K562 (cell line): ENCODE measurements around the gene THAP9. TPM values are rescaled to one million over a fixed set of nuclear protein-coding genes. Genes with fewer than 3 reads are reported as not detected.

Source experiments
- ATAC-seq: fragments of 200-7000 bp; cut with Tn5 transposase; 3 replicates; pipeline ENCODE4 v1.9.1; 2020; ENCODE audit warnings: moderate library complexity
- BruUV-seq: library from RNA; stranded (reverse); fragments of 400-500 nt; replicated peaks from 2 replicates; lab custom pipeline; 2021; lab: Mats Ljungman, UMichigan
- CTCF ChIA-PET: fragments of 300-600 bp; formaldehyde crosslinking; extraction: SDS; loops from one replicate; lab custom pipeline; 2021; ENCODE audit warnings: low intra/inter-chr PET ratio; lab: Yijun Ruan, JAX
- POLR2A ChIA-PET: fragments of 300-600, 350-650 bp; sonication (Branson Sonifier 250); formaldehyde crosslinking; extraction: SDS; loops from one replicate; lab custom pipeline; 2021; ENCODE audit warnings: antibody characterized with exemption, inconsistent platforms; lab: Yijun Ruan, JAX
- DNase-seq, 4 experiments: peaks; one replicate each; pipeline versions ENCODE4 v3.0.0 to v3.0.0-alpha.2; 2011 to 2018; ENCODE audit warnings: low spot score in 3 of 4, mixed read lengths in 3 of 4; ENCODE audit errors: extremely low read depth in 1 of 4
- FAIRE-seq: peaks from 2 replicates; lab custom pipeline; 2011; peaks lifted over from hg19 to GRCh38; lab: Jason Lieb, UNC
- H2AFZ ChIP-seq: 2 replicates; pipeline ENCODE4 v1.6.0; 2011; ENCODE audit warnings: low read depth, low read length, control low read depth, inconsistent platforms
- H3K27ac ChIP-seq: fragments of 200-600 bp; 3 replicates; pipeline ENCODE4 v1.8.0; 2011; ENCODE audit warnings: low read depth, mild to moderate bottlenecking, control low read depth, inconsistent platforms, low read length, moderate library complexity, mixed read lengths; ENCODE audit errors: extremely low read depth
- H3K27me3 ChIP-seq, 2 experiments: fragments of 300-600 bp in 1 of 2; 2 replicates in 1 of 2; 3 replicates in 1 of 2; pipeline versions ENCODE4 v1.6.0 to v1.8.0; 2011; ENCODE audit warnings: inconsistent platforms in 2 of 2, low read length in 2 of 2, mild to moderate bottlenecking in 1 of 2, mixed read lengths in 1 of 2, moderate library complexity in 1 of 2; ENCODE audit not compliant: control insufficient read depth in 2 of 2, insufficient read depth in 2 of 2
- H3K36me3 ChIP-seq: fragments of 300-600 bp; 3 replicates; pipeline ENCODE4 v1.8.0; 2011; ENCODE audit warnings: mild to moderate bottlenecking, low read length, inconsistent platforms; ENCODE audit not compliant: control insufficient read depth, insufficient read depth
- H3K4me1 ChIP-seq, 2 experiments: fragments of 200-600 bp in 1 of 2; replicated peaks in 1 of 2; 2 replicates in 1 of 2; 3 replicates in 1 of 2; pipeline versions ENCODE4 v1.5.1 to v1.8.0; 2011; ENCODE audit warnings: inconsistent platforms in 2 of 2, low read length in 2 of 2, mild to moderate bottlenecking in 1 of 2, mixed read lengths in 1 of 2, moderate library complexity in 1 of 2; ENCODE audit not compliant: control insufficient read depth in 2 of 2, insufficient read depth in 2 of 2
- H3K4me2 ChIP-seq: 2 replicates; pipeline ENCODE4 v1.6.1; 2011; ENCODE audit warnings: low read length, control low read depth, inconsistent platforms, mixed read lengths; ENCODE audit not compliant: insufficient read depth
- H3K4me3 ChIP-seq: fragments of 200-600 bp; sonication (generic), shearing (Covaris generic); 2 replicates; pipeline ENCODE4 v1.5.1; 2016; ENCODE audit warnings: control low read depth, inconsistent platforms
- H3K79me2 ChIP-seq: fragments of 200-600 bp; 3 replicates; pipeline ENCODE4 v1.8.0; 2011; ENCODE audit warnings: low read length, inconsistent platforms; ENCODE audit not compliant: control insufficient read depth, insufficient read depth
- H3K9ac ChIP-seq, 2 experiments: 2 replicates each; pipeline versions ENCODE4 v1.6.0 to v1.6.1; 2011; ENCODE audit warnings: low read depth in 2 of 2, low read length in 2 of 2, control low read depth in 1 of 2, inconsistent platforms in 1 of 2, mild to moderate bottlenecking in 1 of 2, mixed read lengths in 1 of 2; ENCODE audit not compliant: insufficient read depth in 1 of 2
- H3K9me1 ChIP-seq: one replicate; pipeline ENCODE4 v1.6.0; 2011; ENCODE audit warnings: inconsistent platforms, mild to moderate bottlenecking, low read length, moderate library complexity; ENCODE audit not compliant: control insufficient read depth, insufficient read depth
- H3K9me3 ChIP-seq: replicated peaks from 2 replicates; pipeline ENCODE4 v1.5.1; 2011; ENCODE audit warnings: low read depth, low read length, inconsistent platforms; ENCODE audit not compliant: control insufficient read depth, insufficient read depth
- H4K20me1 ChIP-seq: replicated peaks from 2 replicates; pipeline ENCODE4 v1.6.1; 2011; ENCODE audit warnings: low read length, inconsistent platforms, mixed read lengths; ENCODE audit not compliant: control insufficient read depth, insufficient read depth
- NFXL1 ChIP-seq: fragments of 450-650 bp; formaldehyde crosslinking; IDR thresholded peaks from 2 replicates; pipeline ENCODE4 v1.4.0; 2021; ENCODE audit warnings: mild to moderate bottlenecking
- SMAD2 ChIP-seq: fragments of 150-350 bp; IDR thresholded peaks from 2 replicates; pipeline ENCODE4 v1.6.1; 2014; ENCODE audit warnings: low read depth, mild to moderate bottlenecking, low read length
- ZBTB2 ChIP-seq: fragments of 450-650 bp; IDR thresholded peaks from 2 replicates; pipeline ENCODE4 v1.6.1; 2016; ENCODE audit warnings: antibody characterized with exemption
- ZFP36 ChIP-seq: fragments of 150-350 bp; IDR thresholded peaks from 2 replicates; pipeline ENCODE4 v1.6.1; 2018; ENCODE audit warnings: low read length, low read depth; ENCODE audit not compliant: partially characterized antibody
- WGBS: fragments of 100-300 bp; shearing (Covaris generic); methylation state at CpG from one replicate; pipeline ENCODE4 v1.1.6; 2016; ENCODE audit warnings: low coverage, mixed read lengths; ENCODE audit not compliant: insufficient coverage; ENCODE audit errors: missing lambda C conversion rate; 5-methylcytosine and 5-hydroxymethylcytosine counted together
- in situ Hi-C: fragments of 300-500 bp; cut with MboI; formaldehyde crosslinking; loops from 4 replicates; pipeline ENCODE4 v1.15.0; 2018; ENCODE audit warnings: inconsistent platforms, mixed read lengths
- intact Hi-C: fragments of 100-400 bp; cut with micrococcal nuclease; formaldehyde crosslinking; loops from 2 replicates; pipeline ENCODE4 v1.14.2; 2022
- polyA plus RNA-seq, 8 experiments: library from polyadenylated mRNA; depleted of rRNA in 4 of 8; stranded (reverse) in 5 of 8; unstranded in 3 of 8; fragments of >200 nt; fragmentation: Nextera tagmentation in 2 of 8; fragmentation: Illumina TruSeq in 1 of 8; extraction: Ambion mirVana in 2 of 8; extraction: Trizol in 1 of 8; gene quantifications; 2 replicates each; pipeline versions ENCODE4 v1.2.1 to v1.2.3, GENCODE V29; 2011 to 2014; ENCODE audit warnings: inconsistent platforms in 1 of 8, missing spikeins in 1 of 8
- total RNA-seq, 7 experiments: library from RNA; depleted of rRNA in 6 of 7; stranded (reverse); fragments of >200 nt in 6 of 7; fragmentation: Illumina TruSeq in 2 of 7; extraction: Trizol in 2 of 7; gene quantifications; 2 replicates each; pipeline versions ENCODE4 v1.2.1 to v1.2.3, GENCODE V29; 2011 to 2021; ENCODE audit warnings: low replicate concordance in 1 of 7
- TF ChIP-seq, protein P1 (sequence below): fragments of 250-450 bp; sonication (Bioruptor Pico); IDR thresholded peaks from 2 replicates; pipeline ENCODE4 v1.8.0; 2021; ENCODE audit warnings: borderline replicate concordance, mild to moderate bottlenecking, moderate library complexity; ENCODE audit not compliant: poor library complexity, severe bottlenecking
- TF ChIP-seq, protein P2 (sequence below): fragments of 250-450 bp; sonication (Bioruptor Pico); IDR thresholded peaks from 2 replicates; pipeline ENCODE4 v1.4.0; 2020; ENCODE audit warnings: mild to moderate bottlenecking
- TF ChIP-seq, protein P3 (sequence below): fragments of 250-450 bp; sonication (Bioruptor Pico); IDR thresholded peaks from 2 replicates; pipeline ENCODE4 v1.9.0; 2021; ENCODE audit warnings: mild to moderate bottlenecking, inconsistent platforms

THAP9 gene
- total and polyA plus RNA-seq, 9 of the 15 experiments (the other 6 are each of a cell fraction or from before 2014, with no cell fraction given): 3.4 to 7.0 (median 5.4) TPM

DNA sequence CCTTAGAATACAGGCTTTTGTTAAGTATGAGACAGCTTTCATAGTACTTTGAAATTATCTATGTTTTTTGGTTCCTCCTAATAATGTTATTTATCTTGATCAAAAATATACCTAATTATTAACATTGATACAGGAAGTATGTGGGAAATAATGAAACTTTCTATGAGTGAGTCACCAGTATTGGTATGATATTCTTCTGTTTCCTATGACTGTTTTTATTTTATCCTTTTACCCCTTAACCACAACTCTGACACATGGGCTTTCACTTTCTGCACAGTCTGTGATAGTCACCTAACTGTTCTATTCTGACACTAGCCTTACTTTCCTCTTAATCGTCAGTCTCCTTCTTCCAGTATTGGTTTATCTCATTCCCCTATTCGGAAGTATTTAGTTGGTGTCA is 4.7 kb downstream of the THAP9 start (continued):
- TF ChIP-seq ZBTB2 (no peak), NFXL1 (CRISPR knock-in tag) (no peak), ZFP36 (peak; percentile 49)

DNA sequence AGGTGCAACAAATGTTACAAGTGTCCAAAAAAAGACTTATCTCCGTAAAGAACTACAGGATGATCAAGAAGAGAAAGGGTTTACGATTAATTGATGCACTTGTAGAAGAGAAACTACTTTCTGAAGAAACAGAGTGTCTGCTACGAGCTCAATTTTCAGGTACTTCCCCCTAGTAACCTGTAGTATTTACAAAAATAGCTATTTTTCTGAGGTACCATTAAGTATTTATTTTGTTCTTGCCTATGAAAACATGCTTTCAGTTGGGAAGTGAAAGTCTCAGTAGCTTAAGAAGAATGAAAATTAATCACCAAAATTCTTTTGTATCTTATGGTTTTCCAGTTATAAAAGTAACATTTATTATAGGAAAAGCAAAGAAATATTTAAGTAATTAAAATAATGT is 5.9 kb downstream of the THAP9 start:
- H3K27ac ChIP-seq: no peak overlapping the region
- H3K9ac ChIP-seq: no peak overlapping the region
- no peak overlapping the region for H3K4me3 ChIP-seq
- no peaks in the 10 kb centered on the region for H4K20me1 ChIP-seq
- in situ Hi-C loops (no loop called here), intact Hi-C loops (no loop called here)
- no peak for TF ChIP-seq SMAD2
- TF ChIP-seq, protein P1, sequence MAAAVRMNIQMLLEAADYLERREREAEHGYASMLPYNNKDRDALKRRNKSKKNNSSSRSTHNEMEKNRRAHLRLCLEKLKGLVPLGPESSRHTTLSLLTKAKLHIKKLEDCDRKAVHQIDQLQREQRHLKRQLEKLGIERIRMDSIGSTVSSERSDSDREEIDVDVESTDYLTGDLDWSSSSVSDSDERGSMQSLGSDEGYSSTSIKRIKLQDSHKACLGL (CRISPR knock-in tag): no peak
- TF ChIP-seq, protein P2, sequence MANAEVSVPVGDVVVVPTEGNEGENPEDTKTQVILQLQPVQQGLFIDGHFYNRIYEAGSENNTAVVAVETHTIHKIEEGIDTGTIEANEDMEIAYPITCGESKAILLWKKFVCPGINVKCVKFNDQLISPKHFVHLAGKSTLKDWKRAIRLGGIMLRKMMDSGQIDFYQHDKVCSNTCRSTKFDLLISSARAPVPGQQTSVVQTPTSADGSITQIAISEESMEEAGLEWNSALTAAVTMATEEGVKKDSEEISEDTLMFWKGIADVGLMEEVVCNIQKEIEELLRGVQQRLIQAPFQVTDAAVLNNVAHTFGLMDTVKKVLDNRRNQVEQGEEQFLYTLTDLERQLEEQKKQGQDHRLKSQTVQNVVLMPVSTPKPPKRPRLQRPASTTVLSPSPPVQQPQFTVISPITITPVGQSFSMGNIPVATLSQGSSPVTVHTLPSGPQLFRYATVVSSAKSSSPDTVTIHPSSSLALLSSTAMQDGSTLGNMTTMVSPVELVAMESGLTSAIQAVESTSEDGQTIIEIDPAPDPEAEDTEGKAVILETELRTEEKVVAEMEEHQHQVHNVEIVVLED (CRISPR knock-in tag): no peak
- TF ChIP-seq, protein P3, sequence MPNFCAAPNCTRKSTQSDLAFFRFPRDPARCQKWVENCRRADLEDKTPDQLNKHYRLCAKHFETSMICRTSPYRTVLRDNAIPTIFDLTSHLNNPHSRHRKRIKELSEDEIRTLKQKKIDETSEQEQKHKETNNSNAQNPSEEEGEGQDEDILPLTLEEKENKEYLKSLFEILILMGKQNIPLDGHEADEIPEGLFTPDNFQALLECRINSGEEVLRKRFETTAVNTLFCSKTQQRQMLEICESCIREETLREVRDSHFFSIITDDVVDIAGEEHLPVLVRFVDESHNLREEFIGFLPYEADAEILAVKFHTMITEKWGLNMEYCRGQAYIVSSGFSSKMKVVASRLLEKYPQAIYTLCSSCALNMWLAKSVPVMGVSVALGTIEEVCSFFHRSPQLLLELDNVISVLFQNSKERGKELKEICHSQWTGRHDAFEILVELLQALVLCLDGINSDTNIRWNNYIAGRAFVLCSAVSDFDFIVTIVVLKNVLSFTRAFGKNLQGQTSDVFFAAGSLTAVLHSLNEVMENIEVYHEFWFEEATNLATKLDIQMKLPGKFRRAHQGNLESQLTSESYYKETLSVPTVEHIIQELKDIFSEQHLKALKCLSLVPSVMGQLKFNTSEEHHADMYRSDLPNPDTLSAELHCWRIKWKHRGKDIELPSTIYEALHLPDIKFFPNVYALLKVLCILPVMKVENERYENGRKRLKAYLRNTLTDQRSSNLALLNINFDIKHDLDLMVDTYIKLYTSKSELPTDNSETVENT (CRISPR knock-in tag): no peak
- peaks cover 6% of the 10 kb centered on the region; the same call in 1 of the 3 replicates for H3K36me3 ChIP-seq
- no peaks in the 10 kb centered on the region for H3K27me3 ChIP-seq
- ATAC-seq (no peak), DNase-seq (no peak), FAIRE-seq (no peak)
- ChIA-PET POLR2A (interaction anchor here (0.8 to 1.4 kb wide), 3 partner anchors 12 to 15 kb away, joined by 3 to 4 read pairs (median 3); no protein-coding TSS in a partner anchor), CTCF (no interaction called here)
- peaks cover 5 to 14% of the 10 kb centered on the region in 2 experiments; a peak in 2 of 5 replicates for H3K4me1 ChIP-seq
- peaks cover 16% of the 10 kb centered on the region for H3K79me2 ChIP-seq
- no peak overlapping the region for H3K4me2 ChIP-seq
- H3K9me3 ChIP-seq: no peaks in the 10 kb centered on the region
- no TSS peak for BruUV-seq
- no peak overlapping the region for H2AFZ ChIP-seq
- WGBS: 77% methylated on average over 3 of the region's 3 CpGs
- H3K9me1 ChIP-seq: no peaks in the 10 kb centered on the region
